Measurements from ENCODE around the gene MAPKAPK2.

DNA sequence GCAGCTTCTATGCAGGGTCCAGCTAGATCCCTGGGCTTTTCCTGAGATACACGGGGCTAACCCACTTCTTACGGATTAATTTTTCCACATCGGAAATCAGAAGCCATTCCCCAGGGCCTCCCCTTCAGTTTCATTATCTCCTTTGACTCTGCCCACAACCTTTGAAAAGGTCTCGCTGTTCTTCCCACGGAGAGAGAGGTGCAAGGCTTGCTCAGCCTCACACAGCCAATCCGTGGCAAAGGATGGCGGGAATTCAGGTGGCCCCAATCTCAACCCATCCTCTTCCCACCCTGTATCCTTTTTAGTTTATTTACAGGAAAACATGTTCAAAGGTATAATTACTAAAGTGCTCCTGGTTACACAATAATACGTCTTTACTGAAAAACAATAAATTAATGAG, 702 bp upstream of the MAPKAPK2 start:
- TF ChIP-seq CTCF (IDR thresholded peaks at IDR 0.05), result no peak
- no peak for TF ChIP-seq EZH2 (IDR thresholded peaks at IDR 0.05; ENCODE audit: borderline replicate concordance, insufficient read depth, low read depth, low read length, poor library complexity, severe bottlenecking)
